GM19023 (cell line): ENCODE measurements around the gene MGP.

Experiments
- ATAC-seq: cut with Tn5 transposase; IDR thresholded peaks from one replicate; pipeline ENCODE4 v1.9.1; 2021; ENCODE audit warnings: mild to moderate bottlenecking, moderate library complexity; ENCODE audit not compliant: unreplicated experiment

MGP gene

GRCh38 chr12:14903386-14904098 lies 17.9 kb upstream of the MGP start:
- no peak for ATAC-seq

GRCh38 chr12:14902465-14902864 lies 16.8 kb upstream of the MGP start:
- no peak for ATAC-seq

- ATAC-seq = no peak
These were observed 15.5 kb upstream of the MGP start for GRCh38 chr12:14901228-14901562.

- ATAC-seq = no peak
These were observed 15.0 kb upstream of the MGP start for GRCh38 chr12:14900521-14901227.

GRCh38 chr12:14896521-14897169 lies 11.0 kb upstream of the MGP start:
- ATAC-seq = no peak

GRCh38 chr12:14893506-14894250 lies 8.0 kb upstream of the MGP start:
- no peak for ATAC-seq

- ATAC-seq = no peak
These were observed 7.3 kb upstream of the MGP start for GRCh38 chr12:14892726-14893505.

- ATAC-seq = no peak
These were observed 5.0 kb upstream of the MGP start for GRCh38 chr12:14890701-14891100.

GRCh38 chr12:14886271-14886670 lies 617 bp upstream of the MGP start:
- ATAC-seq = no peak

- ATAC-seq = peak; percentile 97
These were observed 1.2 kb downstream of the MGP start for GRCh38 chr12:14884458-14884878.

- ATAC-seq = no peak
These were observed 2.0 kb downstream of the MGP start for GRCh38 chr12:14883686-14884085.

- no peak for ATAC-seq
These were observed 4.7 kb downstream of the MGP start for GRCh38 chr12:14880890-14881453.

- no peak for ATAC-seq
These were observed 6.3 kb downstream of the MGP start for GRCh38 chr12:14879222-14879933.

- no peak for ATAC-seq
These were observed 7.2 kb downstream of the MGP start for GRCh38 chr12:14878488-14878887.

- ATAC-seq = no peak
These were observed 8.8 kb downstream of the MGP start for GRCh38 chr12:14876833-14877232.

- no peak for ATAC-seq
These were observed 10.8 kb downstream of the MGP start for GRCh38 chr12:14874882-14875281.

- no peak for ATAC-seq
These were observed 12.0 kb downstream of the MGP start for GRCh38 chr12:14873440-14874185.

GRCh38 chr12:14871886-14872285 lies 13.8 kb downstream of the MGP start:
- ATAC-seq = no peak

- no peak for ATAC-seq
These were observed 14.4 kb downstream of the MGP start for GRCh38 chr12:14871247-14871646.
